ENCODE data around the gene P2RY11. TPM values are rescaled to one million over a fixed set of nuclear protein-coding genes. Genes with fewer than 3 reads are reported as not detected.

The P2RY11 gene
- total RNA-seq, 1 experiment from 2014 or later: 18.4 TPM

DNA sequence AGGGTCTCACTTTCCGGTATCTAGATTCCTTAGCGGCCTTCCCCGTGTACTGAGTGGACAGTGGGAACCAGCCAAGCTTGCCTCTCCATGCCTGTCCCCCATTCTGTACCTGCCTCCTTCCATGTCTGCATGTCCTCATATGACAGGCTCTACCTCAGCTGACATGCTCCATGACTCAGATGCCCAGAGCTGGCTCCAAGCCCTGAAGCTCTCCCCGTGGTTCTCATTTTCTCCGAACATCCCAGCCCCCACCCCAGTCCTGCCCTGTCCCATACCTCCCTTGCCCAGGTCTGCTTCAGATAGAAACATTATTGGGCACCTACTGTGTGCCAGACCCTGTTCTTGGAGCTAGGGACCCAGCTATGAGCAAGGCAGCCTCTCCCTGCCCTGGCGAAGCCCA lies 42.4 kb upstream of the P2RY11 start:
- DNase-seq: no peak
- Mint-ChIP-seq H3K9me3 (ENCODE audit: unreplicated experiment) (peaks cover 10% of the 10 kb centered on the region), H3K36me3 (ENCODE audit: insufficient read depth, unreplicated experiment) (peaks cover 5% of the 10 kb centered on the region), H3K27me3 (ENCODE audit: insufficient read depth, unreplicated experiment) (peaks cover 17% of the 10 kb centered on the region), H3K27ac (ENCODE audit: unreplicated experiment) (no peak overlapping the region), H3K4me3 (ENCODE audit: unreplicated experiment) (no peak overlapping the region), H3K4me1 (ENCODE audit: low read depth, unreplicated experiment) (no peaks in the 10 kb centered on the region)
- TF ChIP-seq, protein P1, sequence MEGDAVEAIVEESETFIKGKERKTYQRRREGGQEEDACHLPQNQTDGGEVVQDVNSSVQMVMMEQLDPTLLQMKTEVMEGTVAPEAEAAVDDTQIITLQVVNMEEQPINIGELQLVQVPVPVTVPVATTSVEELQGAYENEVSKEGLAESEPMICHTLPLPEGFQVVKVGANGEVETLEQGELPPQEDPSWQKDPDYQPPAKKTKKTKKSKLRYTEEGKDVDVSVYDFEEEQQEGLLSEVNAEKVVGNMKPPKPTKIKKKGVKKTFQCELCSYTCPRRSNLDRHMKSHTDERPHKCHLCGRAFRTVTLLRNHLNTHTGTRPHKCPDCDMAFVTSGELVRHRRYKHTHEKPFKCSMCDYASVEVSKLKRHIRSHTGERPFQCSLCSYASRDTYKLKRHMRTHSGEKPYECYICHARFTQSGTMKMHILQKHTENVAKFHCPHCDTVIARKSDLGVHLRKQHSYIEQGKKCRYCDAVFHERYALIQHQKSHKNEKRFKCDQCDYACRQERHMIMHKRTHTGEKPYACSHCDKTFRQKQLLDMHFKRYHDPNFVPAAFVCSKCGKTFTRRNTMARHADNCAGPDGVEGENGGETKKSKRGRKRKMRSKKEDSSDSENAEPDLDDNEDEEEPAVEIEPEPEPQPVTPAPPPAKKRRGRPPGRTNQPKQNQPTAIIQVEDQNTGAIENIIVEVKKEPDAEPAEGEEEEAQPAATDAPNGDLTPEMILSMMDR (IDR thresholded peaks at IDR 0.05; ENCODE audit: insufficient read depth in 1 of 2, low read depth in 1 of 2, low read length in 1 of 2, severe bottlenecking in 1 of 2, unreplicated experiment in 1 of 2): no peak
- BruUV-seq (replicated peaks): no TSS peak
- Histone ChIP-seq H3K9me3 (no peaks in the 10 kb centered on the region), H3K4me3 (ENCODE audit: low read depth, low read length) (no peak overlapping the region), H3K4me1 (no peaks in the 10 kb centered on the region), H3K36me3 (ENCODE audit: control insufficient read depth, insufficient read depth, low read length) (no peaks in the 10 kb centered on the region), H3K27me3 (replicated peaks; ENCODE audit: control insufficient read depth, insufficient read depth, low read length) (no peaks in the 10 kb centered on the region)
- POLR2A ChIA-PET: no interaction called here
- CTCF ChIA-PET: interaction anchor here (0.6 kb wide), 1 partner anchor 10 kb away, joined by 4 read pairs; no protein-coding TSS in a partner anchor
- intact Hi-C loops (cut with micrococcal nuclease; ENCODE audit: unreplicated experiment): no loop called here

DNA sequence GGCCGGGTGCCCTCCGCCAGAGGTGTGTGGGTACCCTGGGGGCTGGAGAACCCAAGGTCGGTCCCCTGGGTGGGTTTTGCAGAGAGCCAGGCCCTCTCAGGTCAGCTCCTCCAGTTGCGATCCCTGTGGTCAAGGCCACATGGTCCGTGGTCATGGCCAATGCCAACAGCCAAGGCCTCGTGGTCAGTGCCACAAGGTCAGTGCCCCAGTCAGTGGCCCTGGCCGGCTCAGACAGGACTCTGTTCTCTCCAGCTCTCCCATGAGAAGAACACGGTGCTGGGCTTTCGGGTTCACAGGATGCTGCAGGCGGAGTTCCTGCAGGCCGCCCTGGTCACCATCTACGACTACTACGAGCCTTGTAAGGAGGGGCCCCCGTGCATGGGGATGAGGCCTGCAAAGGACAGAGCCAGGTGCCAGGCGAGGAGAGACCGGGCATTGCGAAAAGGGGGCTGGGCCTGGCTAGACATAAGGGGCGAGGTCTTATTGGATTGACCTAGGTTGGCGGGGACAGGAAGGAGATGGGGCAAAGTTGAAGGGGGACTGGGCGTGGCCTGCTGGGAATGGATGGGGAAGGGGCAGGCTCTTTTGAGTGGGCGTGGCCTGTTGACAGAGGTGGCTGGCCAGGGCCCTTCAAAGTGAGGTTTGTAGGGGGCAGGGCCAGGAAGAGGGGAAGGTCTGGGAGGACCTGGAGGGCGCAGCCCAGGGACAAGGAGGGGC lies 40.6 kb upstream of the P2RY11 start:
- Mint-ChIP-seq H3K36me3 (ENCODE audit: insufficient read depth, unreplicated experiment) (peaks cover under 1% of the 10 kb centered on the region), H3K4me1 (ENCODE audit: low read depth, unreplicated experiment) (no peaks in the 10 kb centered on the region), H3K9me3 (ENCODE audit: unreplicated experiment) (peaks cover 7% of the 10 kb centered on the region), H3K4me3 (ENCODE audit: unreplicated experiment) (no peak overlapping the region), H3K27me3 (ENCODE audit: insufficient read depth, unreplicated experiment) (peaks cover 15% of the 10 kb centered on the region), H3K27ac (ENCODE audit: unreplicated experiment) (no peak overlapping the region)
- no peaks in the 10 kb centered on the region for H3K4me1 ChIP-seq
- no peak for DNase-seq
- H3K27me3 ChIP-seq (replicated peaks; ENCODE audit: control insufficient read depth, insufficient read depth, low read length): no peaks in the 10 kb centered on the region
- POLR2A ChIA-PET: no interaction called here
- H3K36me3 ChIP-seq (ENCODE audit: control insufficient read depth, insufficient read depth, low read length): no peaks in the 10 kb centered on the region
- no peaks in the 10 kb centered on the region for H3K9me3 ChIP-seq
- TF ChIP-seq, protein P1 (IDR thresholded peaks at IDR 0.05; ENCODE audit: insufficient read depth in 1 of 2, low read depth in 1 of 2, low read length in 1 of 2, severe bottlenecking in 1 of 2, unreplicated experiment in 1 of 2): no peak
- intact Hi-C loops (cut with micrococcal nuclease; ENCODE audit: unreplicated experiment): no loop called here
- CTCF ChIA-PET: no interaction called here
- no peak overlapping the region for H3K4me3 ChIP-seq (ENCODE audit: low read depth, low read length)
- no TSS peak for BruUV-seq (replicated peaks)

DNA sequence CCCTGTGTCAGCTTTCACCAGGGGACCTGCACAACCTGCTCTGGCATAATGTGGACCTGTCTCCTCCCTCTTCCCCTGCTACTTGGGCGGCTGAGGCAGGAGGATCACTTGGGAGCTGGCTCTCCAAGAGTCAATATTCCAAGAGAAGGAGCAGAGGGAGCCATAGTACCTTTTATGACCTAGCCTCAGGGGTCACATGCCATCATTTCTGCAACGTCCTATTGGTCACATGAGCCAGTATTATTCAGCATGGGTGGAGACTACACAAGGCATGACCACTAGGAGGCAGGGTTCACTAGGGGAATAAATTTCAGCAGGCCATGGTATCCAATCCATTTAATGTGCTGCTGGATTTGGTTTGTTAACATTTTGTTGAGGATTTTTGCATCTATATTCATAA lies 37.3 kb upstream of the P2RY11 start:
- DNase-seq: peak in 1 of 2 experiments; percentile 57
- TF ChIP-seq, protein P1 (IDR thresholded peaks at IDR 0.05; ENCODE audit: insufficient read depth in 1 of 2, low read depth in 1 of 2, low read length in 1 of 2, severe bottlenecking in 1 of 2, unreplicated experiment in 1 of 2): peak; percentile 17 to 28
- H3K4me3 Mint-ChIP-seq (ENCODE audit: unreplicated experiment): no peak overlapping the region
- Histone ChIP-seq H3K4me1 (no peaks in the 10 kb centered on the region), H3K36me3 (ENCODE audit: control insufficient read depth, insufficient read depth, low read length) (no peaks in the 10 kb centered on the region), H3K27me3 (replicated peaks; ENCODE audit: control insufficient read depth, insufficient read depth, low read length) (no peaks in the 10 kb centered on the region), H3K9me3 (no peaks in the 10 kb centered on the region), H3K4me3 (ENCODE audit: low read depth, low read length) (no peak overlapping the region)
- peaks cover 17% of the 10 kb centered on the region for H3K27me3 Mint-ChIP-seq (ENCODE audit: insufficient read depth, unreplicated experiment)
- no peaks in the 10 kb centered on the region for H3K9me3 Mint-ChIP-seq (ENCODE audit: unreplicated experiment)
- no peaks in the 10 kb centered on the region for H3K4me1 Mint-ChIP-seq (ENCODE audit: low read depth, unreplicated experiment)
- ChIA-PET CTCF (no interaction called here), POLR2A (no interaction called here)
- no peak overlapping the region for H3K27ac Mint-ChIP-seq (ENCODE audit: unreplicated experiment)
- H3K36me3 Mint-ChIP-seq (ENCODE audit: insufficient read depth, unreplicated experiment): no peaks in the 10 kb centered on the region
- intact Hi-C loops (cut with micrococcal nuclease; ENCODE audit: unreplicated experiment): no loop called here
- BruUV-seq (replicated peaks): no TSS peak

Data from Caco-2 (cell line).